LHCN-M2 (cell line): ENCODE data around the gene CAVIN2. TPM values are rescaled to one million over a fixed set of nuclear protein-coding genes. Genes with fewer than 3 reads are reported as not detected.

Experiments used
- DNase-seq: peaks from one replicate; pipeline ENCODE4 v3.0.0-alpha.2; 2012; ENCODE audit warnings: low read depth
- polyA plus RNA-seq: library from polyadenylated mRNA; unstranded; fragments of >200 nt; gene quantifications from one replicate; pipeline ENCODE4 v1.2.1, GENCODE V29; 2012; ENCODE audit warnings: missing spikeins
- total RNA-seq: library from RNA; depleted of rRNA; stranded (reverse); fragments of >200 nt; gene quantifications from 2 replicates; pipeline ENCODE4 v1.2.3, GENCODE V29; 2014; rRNA removed

CAVIN2 gene, protein sequence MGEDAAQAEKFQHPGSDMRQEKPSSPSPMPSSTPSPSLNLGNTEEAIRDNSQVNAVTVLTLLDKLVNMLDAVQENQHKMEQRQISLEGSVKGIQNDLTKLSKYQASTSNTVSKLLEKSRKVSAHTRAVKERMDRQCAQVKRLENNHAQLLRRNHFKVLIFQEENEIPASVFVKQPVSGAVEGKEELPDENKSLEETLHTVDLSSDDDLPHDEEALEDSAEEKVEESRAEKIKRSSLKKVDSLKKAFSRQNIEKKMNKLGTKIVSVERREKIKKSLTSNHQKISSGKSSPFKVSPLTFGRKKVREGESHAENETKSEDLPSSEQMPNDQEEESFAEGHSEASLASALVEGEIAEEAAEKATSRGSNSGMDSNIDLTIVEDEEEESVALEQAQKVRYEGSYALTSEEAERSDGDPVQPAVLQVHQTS
- total RNA-seq = 388 and 506 TPM in 2 replicates
- 228 TPM for polyA plus RNA-seq

DNA sequence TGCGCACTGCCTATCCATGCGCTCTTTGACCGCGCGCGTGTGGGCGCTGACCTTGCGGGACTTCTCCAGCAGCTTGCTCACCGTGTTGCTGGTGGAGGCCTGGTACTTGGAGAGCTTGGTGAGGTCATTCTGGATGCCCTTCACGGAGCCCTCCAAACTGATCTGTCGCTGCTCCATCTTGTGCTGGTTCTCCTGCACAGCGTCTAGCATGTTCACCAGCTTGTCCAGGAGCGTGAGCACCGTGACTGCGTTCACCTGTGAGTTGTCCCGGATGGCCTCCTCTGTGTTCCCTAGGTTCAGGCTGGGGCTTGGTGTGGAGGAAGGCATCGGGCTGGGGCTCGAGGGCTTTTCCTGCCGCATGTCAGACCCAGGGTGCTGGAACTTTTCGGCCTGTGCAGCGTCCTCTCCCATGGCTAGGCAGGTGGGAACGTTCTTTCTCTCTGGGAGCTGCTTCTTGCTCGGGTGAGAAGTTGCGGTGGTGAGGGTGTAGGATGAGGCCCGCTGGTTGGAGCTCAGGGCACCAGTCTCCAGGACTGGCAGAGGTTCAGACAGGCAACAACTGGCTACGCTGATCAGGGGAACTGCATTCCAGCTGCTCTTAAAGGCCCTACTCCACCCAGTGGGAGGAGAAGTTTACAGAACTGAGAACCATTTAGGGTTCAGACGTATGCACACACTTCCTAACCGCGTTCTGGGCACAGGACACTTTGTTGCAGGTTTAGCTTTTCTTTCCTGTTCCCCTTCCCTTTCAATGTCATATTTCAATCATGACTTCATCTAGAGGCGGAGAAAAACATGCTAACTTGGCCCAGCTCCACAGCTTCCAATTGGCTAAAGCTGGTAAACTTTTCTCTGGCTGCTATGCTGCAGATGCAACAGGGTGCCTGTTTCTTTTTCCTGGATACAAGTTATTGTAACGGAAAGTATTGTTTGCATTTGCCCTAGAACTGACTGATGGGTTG, at the start of gene CAVIN2:
TSS of gene CAVIN2 (minus strand) at position 574 of the 962 bp plus-strand sequence. CDS start at position 411, 163 bp downstream.
- DNase-seq = peak; percentile 99

DNA sequence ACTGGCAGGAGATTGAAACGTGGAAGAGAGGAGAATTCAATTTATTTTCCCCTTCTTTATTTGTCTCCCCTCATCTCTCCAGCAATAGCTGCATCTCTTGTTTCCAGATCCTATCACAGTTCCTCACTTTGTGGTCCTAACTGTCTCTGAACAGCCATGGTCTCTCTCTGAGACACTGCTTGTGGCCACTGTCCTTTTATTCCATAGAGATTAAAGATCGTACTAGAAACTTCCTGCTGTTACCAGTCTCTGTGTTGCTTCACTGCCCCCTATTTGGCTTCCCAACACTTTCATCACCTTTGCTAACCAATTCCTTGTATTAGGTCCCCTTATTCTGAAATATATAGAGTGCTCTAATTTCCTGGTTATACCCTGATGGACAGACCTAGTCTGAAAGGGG, 48.9 kb upstream of the CAVIN2 start:
- no peak for DNase-seq

DNA sequence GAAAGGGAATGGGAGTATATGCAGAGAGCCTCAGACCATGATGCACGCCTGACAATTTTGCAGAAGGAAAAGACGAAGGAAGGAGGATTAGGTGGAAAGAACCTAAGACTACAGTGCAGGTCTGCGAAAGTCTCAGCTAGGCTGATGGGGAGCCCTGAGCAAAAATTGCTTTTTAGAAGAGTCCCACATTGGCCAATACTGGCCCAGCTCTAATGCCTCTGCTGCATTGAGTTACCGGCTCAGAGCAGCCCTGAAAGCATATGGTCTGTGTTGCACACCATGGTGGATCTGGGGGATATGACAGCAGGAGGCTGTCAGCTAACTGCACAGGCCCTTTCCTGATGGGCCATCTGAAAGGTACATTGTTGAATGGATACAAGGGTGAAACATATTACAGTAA, 48.3 kb upstream of the CAVIN2 start:
- no peak for DNase-seq

DNA sequence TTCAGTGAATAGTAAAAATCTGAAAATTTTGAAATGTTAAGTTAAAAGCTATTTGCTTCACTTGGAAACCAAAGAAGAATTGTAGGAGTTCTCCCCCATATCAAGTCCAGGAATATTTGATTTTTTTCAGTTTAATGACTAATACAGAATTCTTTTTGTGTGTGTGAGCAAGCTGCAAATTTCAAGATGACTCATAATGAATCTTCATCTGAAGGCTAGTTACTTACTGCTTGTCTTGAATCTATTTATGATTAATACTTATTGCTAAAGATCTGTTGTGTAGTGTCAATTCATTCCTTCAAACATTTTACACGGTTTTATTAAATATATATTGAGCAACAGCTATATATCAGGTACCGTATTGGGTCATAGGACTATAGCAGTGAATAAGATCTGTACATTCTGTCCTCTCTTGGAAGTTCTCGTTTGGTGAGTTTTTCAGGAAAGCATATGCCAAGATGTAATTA, 47.8 kb upstream of the CAVIN2 start:
- DNase-seq = peak; percentile 88

DNA sequence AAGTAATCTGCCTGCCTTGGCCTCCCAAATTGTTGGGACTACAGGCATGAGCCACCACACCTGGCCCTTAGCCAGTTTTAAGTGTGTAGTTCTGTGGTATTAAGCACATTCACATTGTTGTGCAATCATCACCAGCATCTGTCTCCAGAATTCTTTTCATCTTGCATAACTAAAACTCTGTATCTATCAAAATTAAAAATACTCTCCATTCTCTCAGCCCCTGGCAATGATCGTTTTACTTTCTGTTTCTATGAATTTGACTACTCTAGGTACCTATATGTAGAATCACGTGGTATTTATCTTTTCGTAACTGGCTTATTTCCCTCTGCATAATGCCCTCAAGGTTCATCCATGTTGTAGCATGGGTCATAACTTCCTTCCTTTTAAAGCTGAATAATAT, 45.5 kb upstream of the CAVIN2 start:
- DNase-seq = peak; percentile 95

DNA sequence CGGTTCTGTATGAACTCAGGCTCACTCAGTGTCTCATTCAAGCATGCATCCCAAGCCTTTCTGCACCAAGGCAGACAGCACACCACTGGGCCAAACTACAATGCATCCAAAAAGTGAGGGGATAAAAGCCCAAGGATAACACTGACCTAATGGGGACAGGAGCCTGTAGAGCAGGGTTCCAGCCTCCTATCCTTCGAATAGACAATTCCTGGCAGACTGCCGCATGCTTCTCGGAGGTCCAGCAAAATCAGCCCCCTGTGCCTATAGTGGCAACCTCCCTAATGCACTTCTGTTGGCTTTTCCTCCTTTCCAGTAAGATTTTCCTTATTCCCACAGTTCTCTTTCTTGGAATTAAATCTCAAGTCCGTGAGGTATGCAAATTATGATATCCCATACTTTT, 44.8 kb upstream of the CAVIN2 start:
- DNase-seq = no peak

DNA sequence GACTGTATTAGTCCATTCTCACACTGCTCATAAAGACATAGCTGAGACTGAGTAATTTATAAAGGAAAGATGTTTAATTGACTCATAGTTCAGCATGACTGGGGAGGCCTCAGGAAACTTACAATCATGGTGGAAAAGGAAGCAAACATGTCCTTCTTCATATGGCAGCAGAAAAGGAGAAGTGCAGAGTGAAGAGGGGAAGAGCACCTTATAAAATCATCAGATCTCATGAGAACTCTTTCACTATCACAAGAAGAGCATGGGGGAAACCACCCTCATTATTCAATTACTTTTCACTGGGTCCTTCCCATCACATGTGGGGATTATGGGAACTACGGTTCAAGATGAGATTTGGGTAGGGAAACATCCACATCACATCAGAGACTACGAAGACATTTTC, 43.0 kb upstream of the CAVIN2 start:
- no peak for DNase-seq

DNA sequence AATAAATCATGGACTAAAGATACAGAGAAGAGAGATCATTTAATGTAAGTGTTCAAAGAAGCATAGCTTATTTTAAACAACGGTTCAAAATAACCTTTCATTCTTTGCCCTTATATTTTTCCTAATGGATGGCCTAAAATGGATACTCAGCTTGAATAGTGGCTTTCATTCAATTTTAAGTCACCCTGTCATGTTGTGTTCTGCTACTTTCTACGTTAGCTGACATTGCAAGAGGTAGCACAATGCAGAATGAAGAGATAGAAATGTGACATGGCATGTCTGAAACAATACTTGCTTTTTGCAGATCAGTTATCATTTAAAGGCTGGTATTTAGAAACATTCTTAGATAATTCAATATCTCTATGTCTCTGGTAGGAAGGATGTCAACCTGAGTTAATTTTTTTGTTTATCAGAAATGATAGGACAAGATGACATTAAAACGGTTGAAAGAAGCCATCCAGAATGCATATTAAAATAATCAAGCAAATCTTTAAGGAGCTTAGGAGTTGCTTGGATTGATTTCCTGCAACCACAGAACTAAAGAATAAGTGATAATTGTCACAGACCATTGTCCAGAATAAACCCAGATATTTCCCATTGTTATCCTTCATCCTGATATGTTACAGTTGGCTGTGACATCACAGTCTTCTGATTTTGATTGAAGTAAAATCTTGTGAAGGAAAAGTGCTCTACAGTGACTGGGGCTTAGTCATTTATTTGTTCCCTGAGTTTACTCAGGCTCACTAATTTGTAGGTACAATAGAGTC, 41.7 kb upstream of the CAVIN2 start:
- DNase-seq = no peak

DNA sequence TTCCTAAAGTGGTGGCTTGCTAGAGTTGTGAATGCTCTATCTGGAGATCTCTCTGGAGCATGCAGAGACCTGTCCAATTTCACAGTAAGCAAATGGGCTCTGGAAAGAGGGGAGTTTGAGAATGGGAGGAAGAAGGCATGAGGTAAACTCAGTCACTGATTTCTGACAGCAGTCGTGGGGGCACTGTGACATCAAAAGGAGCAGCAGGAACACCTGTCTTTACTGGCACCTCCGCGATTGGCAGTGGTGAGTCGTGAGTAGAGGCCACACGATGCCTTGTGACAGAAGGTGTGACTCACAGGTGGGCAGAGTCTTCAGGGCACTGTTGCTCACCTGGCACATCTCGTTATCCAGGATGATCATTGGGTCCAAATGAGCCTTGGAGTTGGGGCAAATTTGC, 38.8 kb upstream of the CAVIN2 start:
- DNase-seq = no peak

DNA sequence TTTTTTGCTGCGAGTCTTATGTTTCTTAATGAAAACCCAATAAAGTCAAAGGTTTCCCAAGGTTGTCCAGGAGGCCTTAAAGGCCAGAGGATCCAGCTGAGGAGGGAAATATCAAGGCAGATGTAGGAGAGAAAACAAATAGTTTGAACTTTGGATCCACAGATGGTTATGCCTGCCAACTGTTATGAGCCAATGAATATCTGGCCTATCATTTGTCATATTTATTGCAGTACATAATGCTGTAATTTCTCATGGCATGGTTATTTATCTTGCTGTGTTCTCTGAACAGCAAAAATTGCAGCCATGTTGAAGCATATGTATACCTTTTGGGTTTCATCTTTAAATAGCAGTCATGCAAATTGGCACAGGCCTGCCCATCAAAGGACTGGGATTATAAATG, 38.2 kb upstream of the CAVIN2 start:
- no peak for DNase-seq

DNA sequence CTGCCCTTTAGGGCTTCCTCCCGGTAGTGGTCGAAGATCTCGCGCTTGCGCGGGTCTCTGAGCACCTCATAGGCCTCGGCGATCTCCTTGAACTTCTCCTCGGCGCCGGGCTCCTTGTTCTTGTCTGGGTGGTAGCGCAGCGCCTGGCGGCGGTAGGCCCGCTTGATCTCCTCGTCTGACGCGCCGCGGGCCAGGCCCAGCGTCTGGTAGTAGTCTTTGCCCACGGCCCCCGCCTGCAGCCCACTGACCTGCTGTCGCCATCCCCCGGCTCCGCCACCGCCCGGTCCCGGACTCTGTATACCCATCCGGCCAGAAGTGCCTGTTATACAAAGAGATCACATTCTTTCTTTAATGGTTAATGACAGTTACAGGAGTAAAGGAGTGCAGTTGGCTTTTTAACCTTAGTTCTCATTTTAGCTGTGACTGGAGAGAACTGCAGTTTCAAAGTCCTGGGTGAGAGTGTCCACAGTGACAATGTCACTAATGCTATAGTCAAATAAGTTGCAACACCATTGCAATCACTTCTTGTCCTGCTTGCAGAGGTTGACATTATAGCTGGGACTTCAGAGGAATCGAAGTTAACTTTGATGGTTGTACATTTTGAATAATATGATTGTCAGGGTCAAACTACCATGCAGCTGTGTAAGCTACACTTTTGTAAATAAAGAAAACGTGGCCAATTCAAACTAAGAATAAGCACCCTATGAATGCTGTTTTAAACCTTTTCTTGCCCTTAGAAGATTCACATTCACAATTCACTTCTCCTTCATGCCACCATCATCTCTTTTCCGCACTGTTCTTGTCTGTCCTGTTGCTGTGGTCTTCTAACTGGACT, 35.3 kb upstream of the CAVIN2 start:
- no peak for DNase-seq

DNA sequence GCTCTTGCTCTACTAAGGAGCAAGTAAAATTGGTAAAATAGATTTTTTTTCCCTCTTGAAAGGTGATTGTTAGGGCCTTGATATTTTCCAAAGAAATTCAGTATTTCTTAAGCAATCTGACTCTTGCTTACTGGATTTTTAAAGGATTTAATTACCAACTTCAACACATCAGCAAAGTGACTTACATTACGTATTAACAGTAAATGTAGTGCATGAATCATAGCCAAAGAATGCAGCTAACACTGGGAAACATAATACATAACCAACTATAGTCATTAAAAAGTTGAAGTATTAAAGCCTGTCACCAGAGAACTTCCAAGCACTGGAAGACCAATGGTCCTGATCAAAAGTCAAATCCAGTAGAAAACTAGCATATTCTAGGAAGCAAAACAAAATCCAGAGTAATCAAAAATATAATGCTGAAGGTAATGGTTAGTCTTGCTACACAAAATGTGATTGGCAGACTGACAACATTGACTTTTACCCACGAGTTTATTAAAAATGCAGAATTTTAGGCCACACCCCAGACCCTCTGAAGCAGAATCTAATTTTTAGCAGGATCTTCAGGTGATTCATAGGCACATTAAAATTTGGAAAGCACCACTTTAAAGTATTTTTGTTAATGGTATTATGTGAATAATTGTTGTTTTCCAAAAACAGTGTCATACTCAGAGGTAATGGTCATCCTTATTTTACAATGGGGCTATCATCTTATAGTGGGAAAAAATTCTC, 31.8 kb upstream of the CAVIN2 start:
- peak; percentile 90 for DNase-seq

DNA sequence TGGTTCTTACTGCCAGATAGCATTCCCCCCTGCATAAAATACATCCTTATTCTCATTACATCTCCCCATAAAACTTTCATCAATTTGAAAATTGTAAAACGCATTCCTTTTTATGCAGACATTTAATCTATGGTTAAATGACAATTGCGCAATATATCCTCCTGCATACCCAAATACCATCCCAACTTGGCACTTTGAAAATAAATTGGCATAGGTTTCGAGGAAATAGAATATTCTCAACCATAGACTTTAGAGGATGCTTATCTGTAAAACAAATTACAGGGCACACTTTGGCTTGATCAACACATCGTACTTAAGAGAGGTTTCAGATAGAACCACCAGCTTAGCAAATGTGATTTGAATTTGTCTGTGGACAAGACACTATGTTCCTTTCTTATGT, 31.0 kb upstream of the CAVIN2 start:
- DNase-seq = no peak

DNA sequence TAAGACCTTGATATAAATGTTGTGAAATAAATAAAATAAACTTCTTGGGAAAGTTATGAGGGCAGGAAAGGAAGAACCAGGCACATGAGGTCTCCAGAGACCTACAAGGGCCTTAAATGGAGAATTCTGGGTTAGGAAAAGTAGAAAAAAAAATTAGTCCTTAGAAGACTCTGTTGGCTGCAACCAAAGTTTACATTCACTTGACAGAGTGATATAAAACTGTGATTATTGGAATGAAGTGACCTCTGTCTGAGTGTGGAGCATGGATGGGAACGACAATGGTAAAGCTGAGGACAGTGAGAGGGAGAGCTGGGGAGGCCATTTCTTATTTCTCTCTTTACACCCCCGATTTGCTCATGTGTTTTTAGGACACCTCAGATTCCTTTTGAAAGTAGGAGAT, 29.0 kb upstream of the CAVIN2 start:
- no peak for DNase-seq

DNA sequence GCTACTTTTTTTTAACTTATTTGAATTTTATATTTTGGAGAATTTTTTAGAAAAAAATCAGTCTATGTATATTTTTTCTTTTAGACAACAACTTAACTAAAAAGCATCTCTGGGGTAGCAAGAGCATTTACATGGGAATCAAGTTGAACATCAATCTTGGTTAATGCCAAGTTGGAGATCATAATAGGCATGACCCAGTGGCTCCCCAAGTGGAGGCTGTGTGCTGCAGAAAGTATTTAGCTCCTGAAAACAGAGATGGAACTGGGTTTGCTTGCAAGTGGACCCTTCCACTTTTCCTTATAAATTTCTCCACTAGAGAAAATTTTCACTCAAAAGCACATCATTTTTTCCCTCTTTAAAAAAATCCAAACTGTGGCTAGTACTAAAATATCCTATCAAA, 23.9 kb upstream of the CAVIN2 start:
- peak; percentile 52 for DNase-seq

DNA sequence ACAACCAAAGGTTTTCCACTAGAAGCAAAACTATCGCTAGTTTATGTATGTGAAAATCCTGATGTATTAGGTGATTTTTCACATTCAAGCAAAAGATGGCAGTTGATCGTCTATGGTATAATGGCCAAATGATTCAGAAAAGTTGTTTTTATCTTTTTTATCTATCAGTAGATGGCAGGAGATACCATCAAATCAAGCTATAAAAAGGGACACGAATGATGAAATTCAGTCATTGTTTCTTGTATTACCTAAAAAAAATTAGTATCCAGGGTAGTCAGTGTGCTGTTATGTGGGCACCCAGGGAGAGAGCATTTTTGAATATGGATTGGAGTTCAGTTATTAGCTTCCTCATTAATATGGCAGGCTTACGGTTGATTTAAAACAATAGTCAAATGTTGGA, 22.9 kb upstream of the CAVIN2 start:
- DNase-seq = peak; percentile 77

DNA sequence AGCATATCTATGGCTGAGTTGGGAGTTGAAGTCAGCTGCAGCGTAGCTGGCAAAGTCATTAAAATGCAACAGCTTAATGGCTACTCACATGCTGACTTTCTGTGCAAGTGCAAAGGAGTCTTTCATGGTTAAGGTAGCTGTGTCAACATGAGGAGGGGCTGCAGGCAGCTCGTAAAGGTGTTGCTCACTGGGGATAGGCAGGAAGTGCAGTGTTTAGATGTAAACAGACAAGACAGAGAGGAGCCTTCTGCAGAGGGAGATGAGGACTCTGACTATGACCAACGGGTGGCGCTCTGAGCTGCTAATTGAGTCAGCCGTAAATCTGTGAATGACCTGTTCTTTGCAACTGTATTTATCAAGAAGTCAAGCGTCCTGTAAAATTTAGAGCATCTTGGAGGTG, 22.3 kb upstream of the CAVIN2 start:
- peak; percentile 61 for DNase-seq

DNA sequence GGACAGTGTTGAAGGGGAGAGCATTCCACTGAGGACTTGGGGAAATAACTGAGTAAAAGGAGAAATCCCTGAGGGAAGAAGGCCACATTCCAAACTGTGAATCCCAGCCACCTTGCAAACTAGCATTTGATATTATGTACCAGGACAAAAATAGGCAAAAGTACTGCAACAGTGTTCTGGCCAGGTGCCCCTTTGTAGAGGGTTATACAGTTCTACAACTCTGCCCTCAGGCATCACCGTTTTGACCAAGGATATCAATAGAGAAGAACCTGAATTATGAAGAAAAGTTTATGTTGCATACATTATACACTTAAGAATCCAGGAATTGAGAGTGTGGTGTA, 20.6 kb upstream of the CAVIN2 start:
- no peak for DNase-seq

DNA sequence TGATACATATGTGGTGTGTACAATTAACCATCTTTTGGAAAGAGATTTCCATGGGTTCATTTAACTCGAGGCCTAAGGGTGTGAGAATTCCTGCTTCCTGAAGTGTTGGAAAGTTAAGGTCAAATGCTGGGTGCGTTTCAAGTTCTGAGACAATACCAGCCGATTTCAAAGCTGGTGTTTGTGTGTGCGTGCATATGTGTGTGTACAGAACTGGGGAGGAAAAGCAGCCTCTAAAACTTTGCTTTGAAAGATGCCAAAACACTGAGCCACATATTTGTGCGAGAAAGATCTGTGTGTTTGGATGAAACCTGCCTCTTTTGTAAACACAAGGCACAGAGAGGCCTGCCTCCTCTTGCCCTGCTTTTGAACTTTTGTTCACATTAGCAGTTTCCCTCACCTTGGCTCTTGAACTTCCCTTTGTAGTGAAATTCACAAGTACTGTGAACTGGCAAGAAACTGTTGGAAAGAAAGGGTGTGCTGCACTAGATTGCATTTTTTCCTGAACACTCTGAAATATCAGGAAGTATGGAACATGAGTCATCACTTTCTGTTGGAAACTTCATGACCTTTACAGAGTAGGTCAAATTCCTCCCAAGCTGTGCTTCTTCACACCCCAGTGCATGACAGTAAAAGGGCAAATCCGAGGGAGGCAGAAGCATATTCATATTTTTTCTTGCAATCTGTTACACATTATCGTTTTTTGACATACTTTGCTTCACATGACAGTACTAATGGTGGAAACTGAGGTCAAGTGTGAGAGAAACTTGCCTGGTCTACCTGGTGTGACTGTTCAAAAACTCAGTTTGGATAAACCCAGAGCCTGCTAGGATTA, 20.0 kb upstream of the CAVIN2 start:
- DNase-seq = peak; percentile 99
